Effector memory CD4-positive, alpha-beta T cell (primary cell): ENCODE measurements around the gene NOS3.

ENCODE experiments used
- DNase-seq, 3 donors: peaks; one replicate each; pipeline ENCODE4 v3.0.0-alpha.2; 2020
- H3K27ac ChIP-seq: 2 replicates; pipeline ENCODE4 v1.7.0; 2013; ENCODE audit warnings: mild to moderate bottlenecking, low read length, moderate library complexity; ENCODE audit not compliant: insufficient read depth, poor library complexity, severe bottlenecking
- H3K27me3 ChIP-seq: replicated peaks from 2 replicates; pipeline ENCODE4 v1.7.0; 2013; ENCODE audit warnings: mild to moderate bottlenecking, low read length; ENCODE audit not compliant: insufficient read depth, control insufficient read depth, poor library complexity, severe bottlenecking
- H3K36me3 ChIP-seq: 2 replicates; pipeline ENCODE4 v1.7.0; 2013; ENCODE audit warnings: mild to moderate bottlenecking, low read length, moderate library complexity; ENCODE audit not compliant: control insufficient read depth, insufficient read depth
- H3K4me1 ChIP-seq: 2 replicates; pipeline ENCODE4 v1.7.0; 2013; ENCODE audit warnings: low read length, mild to moderate bottlenecking; ENCODE audit not compliant: control insufficient read depth, insufficient read depth, poor library complexity, severe bottlenecking
- H3K4me3 ChIP-seq: 2 replicates; pipeline ENCODE4 v1.7.0; 2013; ENCODE audit warnings: low read length, low read depth, mild to moderate bottlenecking; ENCODE audit not compliant: insufficient read depth, poor library complexity, severe bottlenecking
- H3K9me3 ChIP-seq: 2 replicates; pipeline ENCODE4 v1.7.0; 2013; ENCODE audit warnings: mild to moderate bottlenecking, low read length, moderate library complexity; ENCODE audit not compliant: control insufficient read depth

Gene NOS3

GRCh38 chr7:151063212-151063561 is 72.4 kb downstream of the NOS3 start:
- no peak overlapping the region for H3K4me3 ChIP-seq
- peaks cover 34% of the 10 kb centered on the region for H3K36me3 ChIP-seq
- no peaks in the 10 kb centered on the region for H3K27me3 ChIP-seq
- no peaks in the 10 kb centered on the region for H3K9me3 ChIP-seq
- no peak for DNase-seq
- peaks cover 21% of the 10 kb centered on the region for H3K4me1 ChIP-seq
- no peak overlapping the region for H3K27ac ChIP-seq
